ENCODE measurements around the gene ANKRD24. TPM values are rescaled to one million over a fixed set of nuclear protein-coding genes. Genes with fewer than 3 reads are reported as not detected.
"Not testable (repeated sequence)": the region's sequence is repeated elsewhere in the genome, so short reads cannot be mapped to it uniquely, and the experiment has no call there.

Gene ANKRD24
- total RNA-seq, 4 donors from 2014 or later, result 0.88 to 1.2 (median 1.0) TPM

GRCh38 chr19:4227771-4228170 lies 45.3 kb downstream of the ANKRD24 start:
- DNase-seq (ENCODE audit: low spot score) (no peak), ATAC-seq (ENCODE audit: low FRiP score) (no peak)
- TF ChIP-seq, protein P1, sequence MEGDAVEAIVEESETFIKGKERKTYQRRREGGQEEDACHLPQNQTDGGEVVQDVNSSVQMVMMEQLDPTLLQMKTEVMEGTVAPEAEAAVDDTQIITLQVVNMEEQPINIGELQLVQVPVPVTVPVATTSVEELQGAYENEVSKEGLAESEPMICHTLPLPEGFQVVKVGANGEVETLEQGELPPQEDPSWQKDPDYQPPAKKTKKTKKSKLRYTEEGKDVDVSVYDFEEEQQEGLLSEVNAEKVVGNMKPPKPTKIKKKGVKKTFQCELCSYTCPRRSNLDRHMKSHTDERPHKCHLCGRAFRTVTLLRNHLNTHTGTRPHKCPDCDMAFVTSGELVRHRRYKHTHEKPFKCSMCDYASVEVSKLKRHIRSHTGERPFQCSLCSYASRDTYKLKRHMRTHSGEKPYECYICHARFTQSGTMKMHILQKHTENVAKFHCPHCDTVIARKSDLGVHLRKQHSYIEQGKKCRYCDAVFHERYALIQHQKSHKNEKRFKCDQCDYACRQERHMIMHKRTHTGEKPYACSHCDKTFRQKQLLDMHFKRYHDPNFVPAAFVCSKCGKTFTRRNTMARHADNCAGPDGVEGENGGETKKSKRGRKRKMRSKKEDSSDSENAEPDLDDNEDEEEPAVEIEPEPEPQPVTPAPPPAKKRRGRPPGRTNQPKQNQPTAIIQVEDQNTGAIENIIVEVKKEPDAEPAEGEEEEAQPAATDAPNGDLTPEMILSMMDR (IDR thresholded peaks at IDR 0.05), result no peak

GRCh38 chr19:4228765-4229178 lies 46.3 kb downstream of the ANKRD24 start:
- ATAC-seq (ENCODE audit: low FRiP score) (no peak), DNase-seq (ENCODE audit: low spot score) (no peak)
- TF ChIP-seq, protein P1 (IDR thresholded peaks at IDR 0.05), result no peak

DNA sequence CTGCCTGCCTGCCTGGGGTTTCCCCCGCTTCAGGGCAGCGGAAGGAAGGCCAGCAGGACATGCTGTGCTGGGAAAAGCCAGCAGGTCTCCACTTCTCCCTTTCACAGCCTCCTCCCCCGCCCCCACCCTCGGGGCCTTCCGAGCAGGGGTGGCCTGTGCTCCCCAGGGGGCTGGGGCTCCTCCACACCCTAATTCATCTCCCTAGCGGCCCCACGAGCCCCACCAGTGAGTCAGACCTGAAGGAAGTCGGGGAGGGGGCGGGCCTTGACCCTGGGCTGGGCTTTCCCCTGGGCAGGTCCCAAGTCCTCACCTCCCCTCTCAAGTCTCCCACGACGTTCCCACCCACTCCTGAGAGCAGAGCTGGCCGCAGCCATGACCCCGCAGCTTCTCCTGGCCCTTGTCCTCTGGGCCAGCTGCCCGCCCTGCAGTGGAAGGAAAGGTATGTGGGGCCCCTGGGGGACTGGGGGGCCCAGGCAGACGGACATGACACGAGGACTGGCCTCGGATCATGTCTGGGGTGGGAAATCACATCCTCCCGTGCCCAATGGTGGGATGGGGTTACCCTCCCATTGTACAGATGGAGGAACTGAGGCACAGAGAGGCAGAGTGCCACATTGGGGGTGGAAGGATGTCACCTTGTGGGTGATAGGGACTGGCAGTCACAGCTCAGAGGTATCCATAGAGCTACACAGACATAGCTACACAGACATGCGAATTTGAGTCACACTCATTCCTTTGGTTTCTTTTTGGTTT lies 46.9 kb downstream of the ANKRD24 start, which contains the start of gene EBI3:
TSS of gene EBI3 (plus strand) at position 345 of the 753 bp plus-strand sequence. CDS start at position 373, 28 bp downstream.
- peak; percentile 52 for ATAC-seq (ENCODE audit: low FRiP score)
- TF ChIP-seq, protein P1 (IDR thresholded peaks at IDR 0.05), result no peak

GRCh38 chr19:4230237-4230636 lies 47.7 kb downstream of the ANKRD24 start:
- not testable (repeated sequence) for DNase-seq (ENCODE audit: low spot score); ATAC-seq (ENCODE audit: low FRiP score)

More for the DNA sequence above, 46.9 kb downstream of the ANKRD24 start, which contains the start of gene EBI3:
- no peak for DNase-seq (ENCODE audit: low spot score)

- ATAC-seq (ENCODE audit: low FRiP score); DNase-seq (ENCODE audit: low spot score): not testable (repeated sequence)
These were observed 49.0 kb downstream of the ANKRD24 start for GRCh38 chr19:4231521-4231920.

DNA sequence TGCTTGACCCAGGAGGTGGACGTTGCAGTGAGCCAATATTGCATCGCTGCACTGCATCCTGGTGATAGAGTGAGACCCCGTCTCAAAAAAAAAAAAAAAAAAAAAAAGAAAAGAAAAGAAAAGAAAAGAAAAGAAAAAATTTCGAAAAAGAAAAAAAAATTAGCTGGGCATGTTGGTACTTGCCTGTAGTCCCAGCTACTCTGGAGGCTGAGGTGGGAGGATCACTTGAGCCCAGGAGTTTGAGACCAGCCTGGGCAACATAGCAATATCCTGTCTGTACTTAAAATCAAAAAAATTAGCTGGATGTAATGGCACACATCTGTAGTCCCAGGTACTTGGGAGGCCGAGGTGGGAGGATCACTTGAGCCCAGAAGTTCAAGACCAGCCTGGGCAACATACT lies 49.6 kb downstream of the ANKRD24 start:
- ATAC-seq (ENCODE audit: low FRiP score); DNase-seq (ENCODE audit: low spot score): not testable (repeated sequence)

DNA sequence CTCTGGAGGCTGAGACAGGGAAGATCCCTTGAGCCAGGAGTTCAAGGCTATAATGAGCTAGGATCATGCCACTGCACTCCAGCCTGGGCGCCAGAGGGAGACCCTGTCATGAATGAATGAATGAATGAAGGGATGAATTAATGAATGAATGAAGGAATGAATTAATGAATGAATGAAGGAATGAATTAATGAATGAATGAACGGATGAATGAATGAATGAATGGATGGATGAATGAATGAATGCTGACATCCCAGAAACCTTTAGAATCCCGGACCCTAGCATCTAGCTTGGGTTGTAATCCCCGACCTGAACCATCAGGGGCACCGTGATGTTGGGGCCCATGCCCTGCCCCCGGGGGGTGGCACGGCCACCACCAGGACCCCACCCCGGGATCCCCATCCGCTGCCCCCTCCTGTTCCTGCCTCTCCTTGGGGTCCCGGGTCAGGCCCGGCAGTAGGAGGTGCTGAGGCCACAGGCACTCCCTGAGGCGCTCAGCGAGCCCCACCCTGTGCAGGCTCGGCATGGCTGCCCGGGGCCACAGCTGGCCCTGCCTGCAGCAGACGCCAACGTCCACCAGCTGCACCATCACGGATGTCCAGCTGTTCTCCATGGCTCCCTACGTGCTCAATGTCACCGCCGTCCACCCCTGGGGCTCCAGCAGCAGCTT lies 50.3 kb downstream of the ANKRD24 start:
- DNase-seq (ENCODE audit: low spot score) (no peak), ATAC-seq (ENCODE audit: low FRiP score) (peak; percentile 31)

GRCh38 chr19:4233282-4233853 lies 50.9 kb downstream of the ANKRD24 start:
- TF ChIP-seq, protein P1 (IDR thresholded peaks at IDR 0.05), result no peak
- DNase-seq (ENCODE audit: low spot score), result peak; percentile 40
- ATAC-seq (ENCODE audit: low FRiP score), result no peak

More for the DNA sequence above, 50.3 kb downstream of the ANKRD24 start:
- TF ChIP-seq, protein P1 (IDR thresholded peaks at IDR 0.05), result no peak
